PC-3 (cell line): ENCODE results near the gene MYH7B.

Source experiments
- EZH2 ChIP-seq: fragments of 300-600 bp; sonication (generic); IDR thresholded peaks from one replicate; pipeline ENCODE4 v1.6.1; 2017; ENCODE audit warnings: antibody characterized with exemption, mild to moderate bottlenecking, low read length; ENCODE audit not compliant: unreplicated experiment
- TF ChIP-seq, protein P1 (sequence below): fragments of 300-600 bp; sonication (generic); conservative IDR thresholded peaks from 2 replicates; pipeline ENCODE4 v1.5.1; 2017; ENCODE audit warnings: antibody characterized with exemption, low read depth, mild to moderate bottlenecking, low read length

DNA sequence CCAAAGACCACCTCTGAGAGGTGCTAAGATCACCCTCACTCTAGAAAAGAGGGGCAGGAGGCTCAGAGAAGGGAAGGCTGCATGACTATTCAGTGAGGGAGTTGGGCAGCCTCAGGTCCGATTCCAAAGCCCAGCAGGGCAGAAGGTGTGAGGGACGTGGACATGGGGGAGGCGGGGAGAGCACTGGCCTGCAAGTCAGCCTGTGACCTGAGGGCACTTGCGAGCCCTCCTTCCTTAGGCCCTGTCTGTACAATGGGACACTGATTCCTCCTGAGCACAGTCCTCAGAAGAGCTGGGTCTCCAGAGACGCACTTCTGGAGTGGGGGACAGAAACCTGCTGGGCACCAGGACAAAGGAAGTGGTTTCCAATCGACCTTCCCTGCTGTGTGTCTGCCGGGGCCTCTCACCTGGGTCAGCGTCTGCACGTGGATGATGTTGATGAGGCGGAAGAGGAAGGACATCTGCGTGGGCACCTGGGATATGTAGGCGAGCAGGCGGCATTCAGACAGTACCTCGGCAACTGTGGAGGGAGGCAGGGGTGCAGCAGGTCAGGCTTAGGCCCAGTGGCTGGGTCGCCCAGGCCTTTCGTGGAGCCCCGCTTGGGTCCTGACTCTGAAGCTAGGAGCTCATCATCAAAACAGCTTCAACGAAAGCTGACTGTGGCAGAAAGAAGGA, 48.5 kb downstream of the MYH7B start:
- TF ChIP-seq, protein P1, sequence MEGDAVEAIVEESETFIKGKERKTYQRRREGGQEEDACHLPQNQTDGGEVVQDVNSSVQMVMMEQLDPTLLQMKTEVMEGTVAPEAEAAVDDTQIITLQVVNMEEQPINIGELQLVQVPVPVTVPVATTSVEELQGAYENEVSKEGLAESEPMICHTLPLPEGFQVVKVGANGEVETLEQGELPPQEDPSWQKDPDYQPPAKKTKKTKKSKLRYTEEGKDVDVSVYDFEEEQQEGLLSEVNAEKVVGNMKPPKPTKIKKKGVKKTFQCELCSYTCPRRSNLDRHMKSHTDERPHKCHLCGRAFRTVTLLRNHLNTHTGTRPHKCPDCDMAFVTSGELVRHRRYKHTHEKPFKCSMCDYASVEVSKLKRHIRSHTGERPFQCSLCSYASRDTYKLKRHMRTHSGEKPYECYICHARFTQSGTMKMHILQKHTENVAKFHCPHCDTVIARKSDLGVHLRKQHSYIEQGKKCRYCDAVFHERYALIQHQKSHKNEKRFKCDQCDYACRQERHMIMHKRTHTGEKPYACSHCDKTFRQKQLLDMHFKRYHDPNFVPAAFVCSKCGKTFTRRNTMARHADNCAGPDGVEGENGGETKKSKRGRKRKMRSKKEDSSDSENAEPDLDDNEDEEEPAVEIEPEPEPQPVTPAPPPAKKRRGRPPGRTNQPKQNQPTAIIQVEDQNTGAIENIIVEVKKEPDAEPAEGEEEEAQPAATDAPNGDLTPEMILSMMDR = no peak
- no peak for TF ChIP-seq EZH2
